Panc1 (cell line): ENCODE data around the gene SAMD4B. TPM values are rescaled to one million over a fixed set of nuclear protein-coding genes. Genes with fewer than 3 reads are reported as not detected.

Experiments used
- ATAC-seq: fragments of 200-7000 bp; cut with Tn5 transposase; 2 replicates; pipeline ENCODE4 v1.9.1; 2020; ENCODE audit warnings: mild to moderate bottlenecking, moderate library complexity
- BruUV-seq: library from RNA; stranded (reverse); fragments of 400-500 nt; replicated peaks from 2 replicates; lab custom pipeline; 2021; lab: Mats Ljungman, UMichigan
- CTCF ChIA-PET: fragments of 300-600 bp; sonication (Branson Sonifier 250); formaldehyde crosslinking; loops from one replicate; lab custom pipeline; 2022; ENCODE audit warnings: antibody characterized with exemption; lab: Charles Lee
- POLR2A ChIA-PET: fragments of 300-600 bp; sonication (Branson Sonifier 250); formaldehyde crosslinking; loops from one replicate; lab custom pipeline; 2022; ENCODE audit warnings: antibody characterized with exemption; lab: Charles Lee
- DNase-seq: peaks from one replicate; pipeline ENCODE4 v3.0.0-alpha.2; 2010; ENCODE audit warnings: low read depth, low spot score
- H3K27ac ChIP-seq: 2 replicates; pipeline ENCODE4 v1.5.1; 2011; ENCODE audit warnings: mild to moderate bottlenecking, low read length, inconsistent platforms
- H3K27me3 ChIP-seq: fragments of 200-500 bp; sonication (Bioruptor generic); 2 replicates; pipeline ENCODE4 v1.6.0; 2014; ENCODE audit warnings: low read length, inconsistent platforms; ENCODE audit not compliant: control insufficient read depth, insufficient read depth
- H3K36me3 ChIP-seq: fragments of 200-500 bp; sonication (Bioruptor generic); 2 replicates; pipeline ENCODE4 v1.5.1; 2014; ENCODE audit warnings: inconsistent platforms, mild to moderate bottlenecking, low read length, moderate library complexity; ENCODE audit not compliant: control insufficient read depth, insufficient read depth
- H3K4me1 ChIP-seq: 2 replicates; pipeline ENCODE4 v1.5.1; 2011; ENCODE audit warnings: inconsistent platforms, mild to moderate bottlenecking, low read length, moderate library complexity; ENCODE audit not compliant: control insufficient read depth, insufficient read depth
- H3K4me3 ChIP-seq, 2 experiments: 2 replicates each; pipeline ENCODE4 v1.5.1; 2011 to 2012; ENCODE audit warnings: low read depth in 2 of 2, low read length in 2 of 2, mild to moderate bottlenecking in 2 of 2, inconsistent platforms in 1 of 2, moderate library complexity in 1 of 2
- H3K9me3 ChIP-seq: fragments of 200-500 bp; sonication (Bioruptor generic); 2 replicates; pipeline ENCODE4 v1.5.1; 2014; ENCODE audit warnings: low read depth, mild to moderate bottlenecking, inconsistent platforms, low read length, moderate library complexity; ENCODE audit not compliant: control insufficient read depth, insufficient read depth
- CTCF ChIP-seq: fragments of 450-650 bp; IDR thresholded peaks from 2 replicates; pipeline ENCODE4 v1.5.1; 2017; ENCODE audit warnings: mild to moderate bottlenecking
- POLR2AphosphoS5 ChIP-seq: IDR thresholded peaks from 2 replicates; pipeline ENCODE4 v1.6.1; 2012; ENCODE audit warnings: mild to moderate bottlenecking, low read depth, low read length, moderate library complexity
- REST ChIP-seq, 2 experiments: IDR thresholded peaks; 2 replicates each; pipeline ENCODE4 v1.6.1; 2011 to 2012; ENCODE audit warnings: low read depth in 2 of 2, control low read depth in 1 of 2, low read length in 1 of 2, mild to moderate bottlenecking in 1 of 2, moderate library complexity in 1 of 2; ENCODE audit not compliant: insufficient read depth in 1 of 2
- SIN3A ChIP-seq: IDR thresholded peaks from 2 replicates; pipeline ENCODE4 v1.6.1; 2012; ENCODE audit warnings: low read depth, mild to moderate bottlenecking, low read length, moderate library complexity, borderline replicate concordance; ENCODE audit not compliant: insufficient read depth
- TCF7L2 ChIP-seq: IDR thresholded peaks from 2 replicates; pipeline ENCODE4 v1.6.1; 2011; ENCODE audit warnings: mild to moderate bottlenecking, low read depth, low read length, inconsistent platforms
- in situ Hi-C: cut with HindIII; loops from 2 replicates; pipeline ENCODE4 v1.10.0; 2016; ENCODE audit warnings: low sequenced_read_pairs, low pct_unique_long_range_greater_than_20kb
- intact Hi-C: fragments of 100-400 bp; cut with micrococcal nuclease; formaldehyde crosslinking; loops from one replicate; pipeline ENCODE4 v1.10.0; 2022; ENCODE audit not compliant: unreplicated experiment
- total RNA-seq: library from RNA; stranded (reverse); gene quantifications from one replicate; pipeline ENCODE4 v1.2.1, GENCODE V29; 2021; ENCODE audit not compliant: unreplicated experiment

Gene SAMD4B
- total RNA-seq, 1 experiment from 2014 or later: 1,339 TPM

- Histone ChIP-seq H3K4me3 (no peak overlapping the region), H3K36me3 (no peaks in the 10 kb centered on the region), H3K27ac (no peak overlapping the region), H3K9me3 (no peaks in the 10 kb centered on the region), H3K27me3 (peaks cover 16% of the 10 kb centered on the region; the same call in 1 of the 2 replicates), H3K4me1 (peaks cover 6% of the 10 kb centered on the region; the same call in 1 of the 2 replicates)
- DNase-seq (no peak), ATAC-seq (no peak)
- CTCF ChIA-PET: interaction anchor here (0.6 to 2.3 kb wide), 10 partner anchors 9 to 485 kb away, joined by 3 to 12 read pairs (median 7); no protein-coding TSS in a partner anchor
- POLR2A ChIA-PET: interaction anchor here (0.7 to 1.7 kb wide), 2 partner anchors 14 to 85 kb away, joined by 6 to 13 read pairs; no protein-coding TSS in a partner anchor
- BruUV-seq: no TSS peak
- in situ Hi-C loops (loop anchor here (5.0 kb wide), 2 partner anchors 49 to 96 kb away; no protein-coding TSS in a partner anchor), intact Hi-C loops (no loop called here)
- TF ChIP-seq REST (IDR thresholded peaks at IDR 0.05; ENCODE audit: insufficient read depth in 1 of 2, low read depth in 2 of 2, low read length in 1 of 2) (no peak), CTCF (no peak), POLR2AphosphoS5 (no peak), SIN3A (no peak), TCF7L2 (no peak)
Observed at GRCh38 chr19:39301562-39301961, 40.7 kb upstream of the SAMD4B start.

GRCh38 chr19:39303373-39304184 lies 38.6 kb upstream of the SAMD4B start:
- POLR2A ChIA-PET: interaction anchor here (0.6 to 1.2 kb wide), 9 partner anchors 9 to 626 kb away, joined by 3 to 9 read pairs (median 4); no protein-coding TSS in a partner anchor

More at GRCh38 chr19:39303373-39304184, 38.6 kb upstream of the SAMD4B start:
- Histone ChIP-seq H3K4me1 (peaks cover 9% of the 10 kb centered on the region; the same call in 1 of the 2 replicates), H3K36me3 (no peaks in the 10 kb centered on the region), H3K27me3 (peaks cover 16% of the 10 kb centered on the region; the same call in 1 of the 2 replicates), H3K4me3 (no peak overlapping the region), H3K9me3 (no peaks in the 10 kb centered on the region), H3K27ac (no peak overlapping the region)
- DNase-seq (no peak), ATAC-seq (no peak)
- in situ Hi-C loops: loop anchor here (5.0 kb wide), 2 partner anchors 51 to 94 kb away; no protein-coding TSS in a partner anchor
- no TSS peak for BruUV-seq
- CTCF ChIA-PET: interaction anchor here (0.6 to 4.2 kb wide), 14 partner anchors 8 to 540 kb away, joined by 3 to 27 read pairs (median 3); partner anchors contain the start of gene SAMD4B
- TF ChIP-seq SIN3A (no peak), REST (IDR thresholded peaks at IDR 0.05; ENCODE audit: insufficient read depth in 1 of 2, low read depth in 2 of 2, low read length in 1 of 2) (no peak), TCF7L2 (no peak), CTCF (no peak), POLR2AphosphoS5 (no peak)
- intact Hi-C loops: no loop called here
